ENCODE results near the gene DNAJB8. TPM values are rescaled to one million over a fixed set of nuclear protein-coding genes. Genes with fewer than 3 reads are reported as not detected.
A peak's percentile ranks its signal among the peaks of the same experiment; 100 is the strongest.

DNAJB8 gene
- total RNA-seq, 4 donors from 2014 or later = not detected

- H3K4me3 ChIP-seq (ENCODE audit: low read depth, poor library complexity, severe bottlenecking) = no peak overlapping the region
- intact Hi-C loops (cut with DNase I; ENCODE audit: low total_unique reads) = loop anchor here (10.0 kb wide), 1 partner anchor 416 kb away; no protein-coding TSS in a partner anchor
- TF ChIP-seq CTCF (IDR thresholded peaks at IDR 0.05) (no peak), POLR2A (IDR thresholded peaks at IDR 0.05) (no peak)
- DNase-seq (ENCODE audit: low spot score in 2 of 2) = no peak
- WGBS, 2 donors = 21 to 23% methylated on average over 10 of the region's 10 CpGs
These were observed 23.9 kb upstream of the DNAJB8 start for GRCh38 chr3:128490650-128490914.

GRCh38 chr3:128489927-128490649 is 23.4 kb upstream of the DNAJB8 start:
- WGBS, 2 donors = 5 to 6% methylated on average over 61 of the region's 61 CpGs
- DNase-seq (ENCODE audit: low spot score in 2 of 2) = peak in 1 of 2 donors; percentile 83
- peak overlapping the region; percentile 45 for H3K4me3 ChIP-seq (ENCODE audit: low read depth, poor library complexity, severe bottlenecking)
- intact Hi-C loops (cut with DNase I; ENCODE audit: low total_unique reads) = loop anchor here (10.0 kb wide), 1 partner anchor 415 kb away; no protein-coding TSS in a partner anchor
- TF ChIP-seq CTCF (IDR thresholded peaks at IDR 0.05) (no peak), POLR2A (IDR thresholded peaks at IDR 0.05) (no peak)

GRCh38 chr3:128489674-128489926 is 22.9 kb upstream of the DNAJB8 start:
- DNase-seq (ENCODE audit: low spot score in 2 of 2) = peak in 1 of 2 donors; percentile 88
- no peak for TF ChIP-seq CTCF (IDR thresholded peaks at IDR 0.05)
- no peak for TF ChIP-seq POLR2A (IDR thresholded peaks at IDR 0.05)
- 0 to 1% methylated on average over 25 to 26 of the region's 26 CpGs for WGBS, 2 donors
- intact Hi-C loops (cut with DNase I; ENCODE audit: low total_unique reads) = no loop called here
- H3K4me3 ChIP-seq (ENCODE audit: low read depth, poor library complexity, severe bottlenecking) = peak overlapping the region; percentile 45

- intact Hi-C loops (cut with DNase I; ENCODE audit: low total_unique reads) = no loop called here
- DNase-seq (ENCODE audit: low spot score in 2 of 2) = no peak
- 1% methylated on average over 35 to 39 of the region's 71 CpGs for WGBS, 2 donors
- TF ChIP-seq POLR2A (IDR thresholded peaks at IDR 0.05) (no peak), CTCF (IDR thresholded peaks at IDR 0.05) (no peak)
- H3K4me3 ChIP-seq (ENCODE audit: low read depth, poor library complexity, severe bottlenecking) = peak overlapping the region; percentile 45
These were observed 22.4 kb upstream of the DNAJB8 start for GRCh38 chr3:128488991-128489673.

GRCh38 chr3:128488636-128488990 is 21.9 kb upstream of the DNAJB8 start:
- DNase-seq (ENCODE audit: low spot score in 2 of 2) = no peak
- 2 to 7% methylated on average over 7 to 16 of the region's 21 CpGs for WGBS, 2 donors
- TF ChIP-seq CTCF (IDR thresholded peaks at IDR 0.05) (no peak), POLR2A (IDR thresholded peaks at IDR 0.05) (no peak)
- intact Hi-C loops (cut with DNase I; ENCODE audit: low total_unique reads) = no loop called here
- H3K4me3 ChIP-seq (ENCODE audit: low read depth, poor library complexity, severe bottlenecking) = peak overlapping the region; percentile 45
